ACC112 (cell line): ENCODE data around the gene CD209.

Experiments
- H2AFZ ChIP-seq: fragments of 200-600 bp; sonication (generic); one replicate; pipeline ENCODE4 v1.6.0; 2017; ENCODE audit warnings: antibody characterized with exemption, low read length; ENCODE audit not compliant: unreplicated experiment
- H3K27ac ChIP-seq: fragments of 200-600 bp; sonication (generic); 2 replicates; pipeline ENCODE4 v1.5.1; 2014; ENCODE audit warnings: low read depth, mild to moderate bottlenecking, antibody characterized with exemption, low read length, moderate library complexity
- H3K27me3 ChIP-seq: fragments of 200-600 bp; sonication (generic); 2 replicates; pipeline ENCODE4 v1.6.1; 2014; ENCODE audit warnings: mild to moderate bottlenecking, antibody characterized with exemption, low read length, moderate library complexity, mixed read lengths; ENCODE audit not compliant: insufficient read depth
- H3K36me3 ChIP-seq: fragments of 200-600 bp; sonication (generic); 2 replicates; pipeline ENCODE4 v1.6.1; 2016; ENCODE audit warnings: mild to moderate bottlenecking, antibody characterized with exemption, low read length, moderate library complexity, mixed read lengths; ENCODE audit not compliant: insufficient read depth
- H3K4me1 ChIP-seq: fragments of 200-600 bp; sonication (generic); one replicate; pipeline ENCODE4 v1.6.1; 2016; ENCODE audit warnings: low read length, mixed read lengths; ENCODE audit not compliant: insufficient read depth, unreplicated experiment, control insufficient read depth
- H3K4me3 ChIP-seq: fragments of 200-600 bp; sonication (generic); 2 replicates; pipeline ENCODE4 v1.5.1; 2014; ENCODE audit warnings: mild to moderate bottlenecking, low read depth, low read length
- H3K79me2 ChIP-seq: fragments of 200-600 bp; sonication (generic); one replicate; pipeline ENCODE4 v1.6.0; 2016; ENCODE audit warnings: low read length; ENCODE audit not compliant: control insufficient read depth, unreplicated experiment, insufficient read depth

The CD209 gene

GRCh38 chr19:7787141-7787540, 39.8 kb upstream of the CD209 start:
- peaks cover 12% of the 10 kb centered on the region for H3K4me1 ChIP-seq
- H3K36me3 ChIP-seq, result no peaks in the 10 kb centered on the region
- no peaks in the 10 kb centered on the region for H3K79me2 ChIP-seq
- no peak overlapping the region for H3K27ac ChIP-seq
- no peak overlapping the region for H2AFZ ChIP-seq
- H3K27me3 ChIP-seq, result peaks cover 48% of the 10 kb centered on the region
- no peak overlapping the region for H3K4me3 ChIP-seq

DNA sequence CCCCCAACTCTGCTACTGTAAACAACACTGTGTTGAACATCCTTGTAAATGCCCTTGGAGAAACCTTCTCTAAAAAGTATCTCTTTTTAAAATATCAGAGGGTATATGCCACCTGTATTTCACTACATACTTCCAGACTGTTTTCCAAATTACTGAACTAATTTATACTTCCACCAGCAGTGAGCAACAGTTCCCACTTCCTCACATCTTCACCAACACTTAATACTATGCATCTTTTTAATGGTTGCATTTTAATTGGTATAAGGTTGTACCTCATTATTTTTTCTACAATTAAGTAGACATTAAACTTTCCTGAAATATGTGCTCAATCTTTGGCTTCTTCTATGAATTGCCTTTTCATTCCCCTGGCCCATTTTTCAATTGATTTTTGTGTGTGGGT, 37.5 kb upstream of the CD209 start:
- Histone ChIP-seq H3K4me1 (peaks cover 12% of the 10 kb centered on the region), H3K79me2 (no peaks in the 10 kb centered on the region), H3K27ac (no peak overlapping the region), H3K36me3 (no peaks in the 10 kb centered on the region), H3K27me3 (peaks cover 70% of the 10 kb centered on the region), H3K4me3 (no peak overlapping the region), H2AFZ (no peak overlapping the region)

DNA sequence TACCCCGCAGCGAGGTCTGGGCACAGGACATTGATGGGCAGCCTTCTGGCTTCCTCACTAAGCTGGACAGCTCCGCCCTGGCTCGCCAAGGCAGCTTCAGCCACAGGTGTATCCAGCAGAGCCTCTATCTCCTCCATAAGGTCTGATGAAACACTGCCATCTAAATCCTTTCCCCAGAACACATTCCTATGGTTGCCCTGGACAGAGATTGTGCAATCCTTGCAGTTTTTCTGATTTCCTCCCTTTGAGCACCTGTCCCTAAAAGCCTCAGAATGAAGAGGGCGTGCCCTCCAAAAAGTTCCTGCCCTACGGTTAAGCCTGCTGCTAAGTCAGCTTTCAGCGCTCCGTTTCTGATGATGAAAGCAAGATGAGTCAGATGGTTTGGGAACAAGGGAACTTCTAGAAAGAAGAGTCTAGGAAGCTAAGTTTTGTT, 36.7 kb upstream of the CD209 start:
- Histone ChIP-seq H3K27me3 (peaks cover 69% of the 10 kb centered on the region), H3K36me3 (no peaks in the 10 kb centered on the region), H3K4me1 (peaks cover 12% of the 10 kb centered on the region), H3K4me3 (no peak overlapping the region), H2AFZ (no peak overlapping the region), H3K27ac (no peak overlapping the region), H3K79me2 (no peaks in the 10 kb centered on the region)

DNA sequence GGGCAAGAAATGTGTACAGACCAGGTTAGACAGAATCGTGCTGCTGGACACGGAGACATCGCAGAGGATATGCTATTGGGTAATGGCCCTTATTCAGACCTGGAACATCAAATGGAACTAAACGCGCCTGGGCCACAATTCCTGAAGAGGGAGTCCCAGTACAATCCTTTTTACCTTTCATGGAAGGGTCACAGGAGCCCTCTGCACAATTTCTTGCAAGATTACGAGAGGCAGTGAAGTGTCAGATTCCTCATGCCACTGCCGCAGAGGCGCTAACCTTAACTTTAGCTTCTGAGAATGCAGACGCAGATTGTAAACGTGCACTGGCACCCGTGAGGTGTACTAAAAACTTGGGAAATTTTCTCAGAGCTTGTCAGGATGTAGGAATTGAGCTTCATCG, 33.8 kb upstream of the CD209 start:
- H3K27me3 ChIP-seq, result peaks cover 56% of the 10 kb centered on the region
- H3K36me3 ChIP-seq, result no peaks in the 10 kb centered on the region
- H3K79me2 ChIP-seq, result no peaks in the 10 kb centered on the region
- no peak overlapping the region for H3K27ac ChIP-seq
- H2AFZ ChIP-seq, result no peak overlapping the region
- no peak overlapping the region for H3K4me3 ChIP-seq
- peaks cover 12% of the 10 kb centered on the region for H3K4me1 ChIP-seq

DNA sequence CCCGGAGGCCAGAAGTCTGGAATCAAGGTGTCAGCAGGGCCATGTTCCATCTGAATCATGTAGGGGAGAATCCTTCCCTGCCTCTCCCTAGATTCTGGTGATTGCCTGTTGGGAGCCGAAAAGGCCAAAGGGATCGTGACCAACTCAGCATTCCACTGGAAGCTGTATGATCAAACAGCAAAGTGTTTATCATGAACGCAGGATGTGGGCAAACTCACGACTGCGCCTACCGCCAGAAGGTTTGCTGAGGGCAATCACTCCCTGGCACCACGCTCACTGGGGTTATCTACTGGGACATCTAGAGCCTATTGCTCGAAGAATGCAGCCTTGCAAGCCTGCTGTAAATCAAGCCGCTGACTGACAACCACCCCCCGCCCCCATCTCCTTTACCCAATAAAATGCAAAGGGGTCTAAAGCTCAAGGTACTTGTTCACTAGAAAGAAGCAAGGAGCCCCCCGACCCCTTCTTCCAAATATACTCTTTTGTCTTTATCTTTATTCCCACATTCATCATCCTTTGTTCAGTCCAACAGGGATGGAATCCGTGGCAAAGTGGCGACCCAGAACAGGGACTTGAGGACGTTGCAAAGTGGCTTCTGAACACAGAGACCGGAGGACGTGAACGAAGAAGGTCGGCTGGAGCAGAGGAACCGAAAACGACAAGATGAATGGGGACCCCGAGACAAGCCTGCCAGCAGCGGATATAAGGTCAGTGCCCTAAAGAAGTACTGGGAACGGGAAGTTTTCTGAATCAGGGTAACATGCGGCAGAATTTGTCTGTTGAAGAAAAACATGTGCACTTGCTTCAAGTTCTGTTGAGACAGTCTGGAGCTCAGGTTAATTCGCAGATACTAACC, 32.5 kb upstream of the CD209 start:
- Histone ChIP-seq H3K36me3 (no peaks in the 10 kb centered on the region), H3K4me3 (no peak overlapping the region), H3K4me1 (peaks cover 11% of the 10 kb centered on the region), H3K27ac (no peak overlapping the region), H2AFZ (no peak overlapping the region), H3K79me2 (no peaks in the 10 kb centered on the region), H3K27me3 (peaks cover 65% of the 10 kb centered on the region)

GRCh38 chr19:7778081-7778480, 30.7 kb upstream of the CD209 start:
- peaks cover 56% of the 10 kb centered on the region for H3K27me3 ChIP-seq
- no peak overlapping the region for H3K4me3 ChIP-seq
- no peaks in the 10 kb centered on the region for H3K4me1 ChIP-seq
- H3K79me2 ChIP-seq, result no peaks in the 10 kb centered on the region
- no peak overlapping the region for H2AFZ ChIP-seq
- no peaks in the 10 kb centered on the region for H3K36me3 ChIP-seq
- H3K27ac ChIP-seq, result no peak overlapping the region

DNA sequence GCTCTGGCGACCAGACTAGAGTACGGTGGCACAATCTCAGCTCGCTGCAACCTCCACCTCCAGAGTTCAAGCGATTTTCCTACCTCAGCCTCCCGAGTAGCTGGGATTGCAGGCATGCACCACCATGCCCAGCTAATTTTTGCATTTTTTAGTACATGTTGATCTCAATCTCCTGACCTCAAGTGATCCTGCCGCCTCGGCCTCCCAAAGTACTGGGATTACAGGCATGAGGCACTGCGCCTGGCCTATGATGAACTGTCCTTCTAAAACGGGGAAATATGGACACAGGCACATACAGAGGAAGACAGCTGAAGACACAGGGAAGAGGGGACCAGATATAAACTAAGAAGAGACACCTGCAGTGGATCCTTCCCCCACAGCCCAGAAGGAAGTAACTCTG, 28.4 kb upstream of the CD209 start:
- Histone ChIP-seq H3K27ac (no peak overlapping the region), H3K36me3 (no peaks in the 10 kb centered on the region), H3K79me2 (no peaks in the 10 kb centered on the region), H2AFZ (no peak overlapping the region), H3K4me3 (no peak overlapping the region), H3K4me1 (no peaks in the 10 kb centered on the region), H3K27me3 (peaks cover 51% of the 10 kb centered on the region)

DNA sequence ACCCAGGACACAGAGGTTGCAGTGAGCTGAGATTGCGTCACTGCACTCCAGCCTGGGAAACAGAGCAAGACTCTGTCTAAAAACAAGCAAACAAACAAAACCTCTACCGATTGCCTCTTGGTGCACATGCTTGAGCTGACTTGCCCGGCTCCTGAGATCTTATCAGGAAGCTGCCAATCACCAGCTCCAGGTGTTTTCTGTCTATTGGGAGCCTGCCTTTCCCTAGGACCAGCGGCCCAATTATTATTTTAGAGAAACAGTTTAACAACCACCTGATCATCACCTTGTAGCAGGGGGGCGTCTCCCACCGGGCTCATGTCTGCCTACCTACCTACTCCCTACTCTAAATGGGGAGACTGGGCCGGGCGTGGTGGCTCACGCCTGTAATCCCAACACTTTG, 26.5 kb upstream of the CD209 start:
- no peak overlapping the region for H3K27ac ChIP-seq
- H3K36me3 ChIP-seq, result no peaks in the 10 kb centered on the region
- H3K79me2 ChIP-seq, result no peaks in the 10 kb centered on the region
- H3K4me3 ChIP-seq, result no peak overlapping the region
- peaks cover 44% of the 10 kb centered on the region for H3K27me3 ChIP-seq
- H2AFZ ChIP-seq, result no peak overlapping the region
- no peaks in the 10 kb centered on the region for H3K4me1 ChIP-seq

DNA sequence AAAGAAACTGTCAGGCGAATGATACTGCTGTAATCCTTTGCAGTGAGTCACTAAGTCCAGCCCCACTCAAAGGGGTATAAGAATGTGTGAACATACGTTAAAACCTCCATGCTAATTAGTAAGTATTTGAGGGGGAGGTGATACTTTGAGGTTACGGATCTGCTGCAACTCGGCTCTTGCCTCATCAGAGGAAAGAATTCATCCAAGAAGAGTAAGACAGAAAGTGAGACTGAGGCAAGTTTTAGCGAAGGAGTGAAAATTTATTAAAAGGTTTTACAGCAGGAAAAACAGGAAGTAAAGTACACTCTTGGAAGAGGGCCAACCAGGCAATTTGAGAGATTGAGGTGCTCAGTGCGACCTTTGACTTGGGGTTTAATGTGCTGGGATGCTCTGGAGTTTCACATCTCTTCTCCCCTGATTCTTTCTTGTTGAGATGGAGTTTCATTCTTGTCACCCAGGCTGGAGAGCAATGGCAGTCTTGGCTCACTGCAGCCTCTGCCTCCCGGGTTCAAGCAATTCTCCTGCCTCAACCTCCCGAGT, 25.5 kb upstream of the CD209 start:
- Histone ChIP-seq H3K36me3 (no peaks in the 10 kb centered on the region), H3K79me2 (no peaks in the 10 kb centered on the region), H2AFZ (no peak overlapping the region), H3K27ac (no peak overlapping the region), H3K4me3 (no peak overlapping the region), H3K4me1 (no peaks in the 10 kb centered on the region), H3K27me3 (peaks cover 41% of the 10 kb centered on the region)

GRCh38 chr19:7771072-7771471, 23.7 kb upstream of the CD209 start:
- Histone ChIP-seq H3K27ac (no peak overlapping the region), H3K4me3 (no peak overlapping the region), H3K27me3 (peaks cover 54% of the 10 kb centered on the region), H3K79me2 (no peaks in the 10 kb centered on the region), H3K4me1 (no peaks in the 10 kb centered on the region), H3K36me3 (no peaks in the 10 kb centered on the region), H2AFZ (no peak overlapping the region)

DNA sequence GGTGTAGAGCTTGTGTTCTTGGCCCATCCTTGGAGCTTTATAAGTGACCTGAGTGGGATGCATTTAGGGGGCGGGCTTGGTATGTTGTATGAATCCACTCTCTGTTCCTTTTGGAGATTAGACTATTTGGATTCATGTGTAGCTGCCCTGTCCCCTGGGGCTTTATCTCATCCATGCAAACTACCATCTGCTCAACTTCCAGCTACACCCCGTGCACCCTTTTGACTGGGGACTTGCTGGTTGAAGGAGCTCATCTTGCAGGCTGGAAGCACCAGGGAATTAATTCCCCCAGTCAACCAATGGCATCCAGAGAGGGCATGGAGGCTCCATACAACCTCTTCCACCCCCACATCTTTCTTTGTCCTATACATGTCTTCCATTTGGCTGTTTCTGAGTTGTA, 21.8 kb upstream of the CD209 start:
- Histone ChIP-seq H3K27me3 (peaks cover 47% of the 10 kb centered on the region), H2AFZ (no peak overlapping the region), H3K4me1 (no peaks in the 10 kb centered on the region), H3K4me3 (no peak overlapping the region), H3K36me3 (no peaks in the 10 kb centered on the region), H3K79me2 (no peaks in the 10 kb centered on the region), H3K27ac (no peak overlapping the region)
